CD4-positive, alpha-beta T cell (primary cell): Measurements from ENCODE around the gene PXDN. TPM values are rescaled to one million over a fixed set of nuclear protein-coding genes. Genes with fewer than 3 reads are reported as not detected.
A peak's percentile ranks its signal among the peaks of the same experiment; 100 is the strongest.
"Not testable (repeated sequence)": the region's sequence is repeated elsewhere in the genome, so short reads cannot be mapped to it uniquely, and the experiment has no call there.

ENCODE experiments used
- ATAC-seq: fragments of 200-7000 bp; cut with Tn5 transposase; one replicate; pipeline ENCODE4 v1.10.0; 2022; ENCODE audit warnings: mild to moderate bottlenecking; ENCODE audit not compliant: poor library complexity
- CTCF ChIA-PET: fragments of 350-600 bp; sonication (Branson Sonifier 250); formaldehyde crosslinking; loops from one replicate; lab custom pipeline; 2021; ENCODE audit warnings: antibody characterized with exemption, inconsistent platforms; lab: Charles Lee
- POLR2A ChIA-PET: fragments of 350-600 bp; sonication (Branson Sonifier 250); formaldehyde crosslinking; loops from one replicate; lab custom pipeline; 2021; ENCODE audit warnings: antibody characterized with exemption, inconsistent platforms; lab: Charles Lee
- DNase-seq, 14 experiments: peaks; one replicate each; pipeline ENCODE4 v3.0.0-alpha.2; 2013 to 2020; ENCODE audit warnings: mixed read lengths in 2 of 14
- H3K27ac ChIP-seq, 2 donors: one replicate each; pipeline versions ENCODE4 v1.5.1 to v1.7.0; 2013; ENCODE audit warnings: low read length in 2 of 2, low read depth in 1 of 2, mild to moderate bottlenecking in 1 of 2
- H3K27me3 ChIP-seq, 2 experiments: 1 replicate in 1 of 2; 2 replicates in 1 of 2; pipeline versions ENCODE4 v1.6.1 to v1.7.0; 2013; ENCODE audit warnings: low read length in 2 of 2, control low read depth in 1 of 2, mild to moderate bottlenecking in 1 of 2, moderate library complexity in 1 of 2; ENCODE audit not compliant: insufficient read depth in 2 of 2, control insufficient read depth in 1 of 2
- H3K36me3 ChIP-seq: one replicate; pipeline ENCODE4 v1.6.1; 2013; ENCODE audit warnings: low read length, control low read depth; ENCODE audit not compliant: insufficient read depth
- H3K4me1 ChIP-seq: one replicate; pipeline ENCODE4 v1.6.1; 2013; ENCODE audit warnings: low read length, control low read depth; ENCODE audit not compliant: insufficient read depth
- H3K4me3 ChIP-seq: one replicate; pipeline ENCODE4 v1.5.1; 2013; ENCODE audit warnings: mild to moderate bottlenecking, low read length, moderate library complexity
- H3K9me3 ChIP-seq, 2 experiments: 1 replicate in 1 of 2; 2 replicates in 1 of 2; pipeline versions ENCODE4 v1.6.1 to v1.7.0; 2013; ENCODE audit warnings: low read length in 2 of 2, mild to moderate bottlenecking in 2 of 2, control low read depth in 1 of 2, moderate library complexity in 1 of 2; ENCODE audit not compliant: control insufficient read depth in 1 of 2, insufficient read depth in 1 of 2
- H3K27ac Mint-ChIP-seq: one replicate; pipeline ENCODE4 v1.8.0; 2020; ENCODE audit warnings: mixed read lengths
- H3K27me3 Mint-ChIP-seq: one replicate; pipeline ENCODE4 v1.8.0; 2021; ENCODE audit warnings: mixed read lengths
- H3K36me3 Mint-ChIP-seq: one replicate; pipeline ENCODE4 v1.8.0; 2021; ENCODE audit warnings: low read depth, mixed read lengths
- H3K4me1 Mint-ChIP-seq: one replicate; pipeline ENCODE4 v1.8.0; 2021; ENCODE audit warnings: low read depth, mixed read lengths
- H3K4me3 Mint-ChIP-seq: one replicate; pipeline ENCODE4 v1.8.0; 2020; ENCODE audit warnings: mild to moderate bottlenecking, mixed read lengths
- H3K9me3 Mint-ChIP-seq: one replicate; pipeline ENCODE4 v1.8.0; 2020; ENCODE audit warnings: mixed read lengths
- intact Hi-C, 2 experiments: fragments of 100-400 bp; cut with DNase I in 1 of 2; cut with micrococcal nuclease in 1 of 2; formaldehyde crosslinking; loops; one replicate each; pipeline versions ENCODE4 v1.15.1 to v1.9.0; 2023 to 2025; cut with DNase I, micrococcal nuclease
- total RNA-seq, 174 experiments: library from RNA in 2 of 174; stranded (reverse) in 2 of 174; gene quantifications; one replicate each; pipeline ENCODE4 v1.2.3 and lab custom pipeline; 2021 to 2026
- TF ChIP-seq, protein P1 (sequence below): fragments of 200-600 bp; IDR thresholded peaks from one replicate; pipeline ENCODE4 v1.8.0; 2022; ENCODE audit warnings: antibody characterized with exemption, mild to moderate bottlenecking

The PXDN gene
- total RNA-seq, 2 experiments from 2014 or later, result 0.47 to 0.84 TPM

DNA sequence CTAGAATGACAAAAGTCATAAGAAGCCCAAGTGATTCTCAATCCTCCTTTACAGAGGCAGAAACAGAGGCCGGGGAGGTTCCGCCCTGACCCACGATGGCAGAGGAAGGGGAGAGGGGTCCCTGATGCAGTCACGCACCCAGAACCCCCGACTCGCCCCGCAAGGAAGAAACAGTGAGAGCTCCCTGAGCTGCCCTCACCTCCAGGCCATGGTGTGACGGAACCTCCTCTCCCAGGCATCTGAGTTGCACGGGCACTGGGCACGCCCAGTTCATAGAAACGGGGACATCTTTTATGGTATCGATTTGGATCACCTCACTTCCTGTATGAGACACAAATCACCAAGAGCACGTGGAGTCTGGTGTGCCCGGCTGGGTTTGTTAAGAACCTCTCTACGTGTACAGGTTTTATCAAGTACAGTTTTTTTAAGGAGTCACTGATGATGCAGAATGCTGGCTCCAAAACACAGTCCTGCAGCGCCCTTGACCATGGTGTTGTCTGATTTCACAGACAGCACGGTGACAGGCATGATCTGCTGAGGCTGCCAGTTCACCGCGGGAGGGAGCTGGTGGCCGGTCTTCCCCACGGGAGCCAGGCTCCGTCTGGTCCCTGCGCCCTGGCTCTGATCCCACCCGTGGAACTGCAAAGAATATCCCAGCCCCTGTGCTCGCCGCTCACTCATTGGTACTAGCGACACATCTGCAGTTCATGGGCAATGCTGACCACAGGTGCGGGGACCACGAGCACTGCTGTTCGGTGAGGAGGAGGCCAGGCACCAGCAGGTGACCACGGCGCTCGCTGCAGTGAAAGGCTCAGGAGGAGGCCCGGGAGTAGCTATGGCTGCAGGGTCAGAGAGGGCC is 35.6 kb downstream of the PXDN start:
- ChIA-PET CTCF (no interaction called here), POLR2A (no interaction called here)
- no peaks in the 10 kb centered on the region for H3K9me3 Mint-ChIP-seq
- H3K27ac ChIP-seq, result no peak overlapping the region
- no peak overlapping the region for H3K4me3 ChIP-seq
- no peak for DNase-seq
- no peaks in the 10 kb centered on the region for H3K4me1 Mint-ChIP-seq
- H3K27me3 ChIP-seq, result no peaks in the 10 kb centered on the region
- peaks cover 0 to 9% of the 10 kb centered on the region in 2 experiments for H3K9me3 ChIP-seq
- H3K27ac Mint-ChIP-seq, result no peak overlapping the region
- no peak overlapping the region for H3K4me3 Mint-ChIP-seq
- TF ChIP-seq, protein P1, sequence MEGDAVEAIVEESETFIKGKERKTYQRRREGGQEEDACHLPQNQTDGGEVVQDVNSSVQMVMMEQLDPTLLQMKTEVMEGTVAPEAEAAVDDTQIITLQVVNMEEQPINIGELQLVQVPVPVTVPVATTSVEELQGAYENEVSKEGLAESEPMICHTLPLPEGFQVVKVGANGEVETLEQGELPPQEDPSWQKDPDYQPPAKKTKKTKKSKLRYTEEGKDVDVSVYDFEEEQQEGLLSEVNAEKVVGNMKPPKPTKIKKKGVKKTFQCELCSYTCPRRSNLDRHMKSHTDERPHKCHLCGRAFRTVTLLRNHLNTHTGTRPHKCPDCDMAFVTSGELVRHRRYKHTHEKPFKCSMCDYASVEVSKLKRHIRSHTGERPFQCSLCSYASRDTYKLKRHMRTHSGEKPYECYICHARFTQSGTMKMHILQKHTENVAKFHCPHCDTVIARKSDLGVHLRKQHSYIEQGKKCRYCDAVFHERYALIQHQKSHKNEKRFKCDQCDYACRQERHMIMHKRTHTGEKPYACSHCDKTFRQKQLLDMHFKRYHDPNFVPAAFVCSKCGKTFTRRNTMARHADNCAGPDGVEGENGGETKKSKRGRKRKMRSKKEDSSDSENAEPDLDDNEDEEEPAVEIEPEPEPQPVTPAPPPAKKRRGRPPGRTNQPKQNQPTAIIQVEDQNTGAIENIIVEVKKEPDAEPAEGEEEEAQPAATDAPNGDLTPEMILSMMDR, result no peak
- no peaks in the 10 kb centered on the region for H3K36me3 Mint-ChIP-seq
- peaks cover 8% of the 10 kb centered on the region for H3K27me3 Mint-ChIP-seq
- intact Hi-C loops, result no loop called here
- H3K36me3 ChIP-seq, result no peaks in the 10 kb centered on the region
- H3K4me1 ChIP-seq, result no peaks in the 10 kb centered on the region
- ATAC-seq, result no peak

DNA sequence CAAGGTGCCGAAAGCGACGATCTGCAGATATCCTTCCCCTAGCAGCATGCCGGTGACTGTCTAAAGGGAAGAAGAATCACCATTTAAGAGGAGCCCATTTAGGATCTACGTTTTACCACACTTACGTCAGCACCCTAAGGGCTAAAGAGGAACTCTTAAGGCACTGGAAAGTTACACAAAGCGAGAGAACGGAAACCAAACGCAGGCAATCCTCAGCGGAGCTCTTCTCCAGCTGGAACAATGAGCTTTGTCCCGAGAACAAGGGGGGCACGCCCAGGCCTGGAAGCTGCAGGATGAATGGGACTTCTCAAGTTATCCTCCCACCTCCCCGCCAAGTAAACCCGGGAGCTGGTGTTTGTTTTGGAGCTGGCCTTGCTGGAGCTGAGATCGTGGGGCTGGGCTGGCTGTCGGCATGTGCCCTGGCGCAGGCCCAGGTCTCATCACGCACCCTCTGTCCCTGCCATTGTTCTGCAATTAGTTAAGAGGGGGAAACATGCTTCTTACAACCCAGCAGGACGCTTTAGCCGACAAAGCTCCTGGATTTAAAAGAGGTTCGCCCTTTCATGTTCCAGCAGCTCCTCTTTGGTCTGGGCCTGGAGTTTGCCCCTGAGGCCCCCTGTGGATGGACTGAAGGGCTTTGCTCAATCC is 36.4 kb downstream of the PXDN start:
- peak in 1 of 14 experiments; percentile 10 for DNase-seq
- Mint-ChIP-seq H3K4me3 (no peak overlapping the region), H3K9me3 (no peaks in the 10 kb centered on the region), H3K27me3 (peaks cover 8% of the 10 kb centered on the region), H3K36me3 (no peaks in the 10 kb centered on the region), H3K4me1 (no peaks in the 10 kb centered on the region), H3K27ac (no peak overlapping the region)
- H3K9me3 ChIP-seq, result peaks cover 0 to 9% of the 10 kb centered on the region in 2 experiments
- H3K27ac ChIP-seq, result no peak overlapping the region
- CTCF ChIA-PET, result no interaction called here
- H3K4me1 ChIP-seq, result no peaks in the 10 kb centered on the region
- no peak overlapping the region for H3K4me3 ChIP-seq
- TF ChIP-seq, protein P1, result no peak
- no peak for ATAC-seq
- no peaks in the 10 kb centered on the region for H3K27me3 ChIP-seq
- POLR2A ChIA-PET, result no interaction called here
- intact Hi-C loops, result no loop called here
- H3K36me3 ChIP-seq, result no peaks in the 10 kb centered on the region

DNA sequence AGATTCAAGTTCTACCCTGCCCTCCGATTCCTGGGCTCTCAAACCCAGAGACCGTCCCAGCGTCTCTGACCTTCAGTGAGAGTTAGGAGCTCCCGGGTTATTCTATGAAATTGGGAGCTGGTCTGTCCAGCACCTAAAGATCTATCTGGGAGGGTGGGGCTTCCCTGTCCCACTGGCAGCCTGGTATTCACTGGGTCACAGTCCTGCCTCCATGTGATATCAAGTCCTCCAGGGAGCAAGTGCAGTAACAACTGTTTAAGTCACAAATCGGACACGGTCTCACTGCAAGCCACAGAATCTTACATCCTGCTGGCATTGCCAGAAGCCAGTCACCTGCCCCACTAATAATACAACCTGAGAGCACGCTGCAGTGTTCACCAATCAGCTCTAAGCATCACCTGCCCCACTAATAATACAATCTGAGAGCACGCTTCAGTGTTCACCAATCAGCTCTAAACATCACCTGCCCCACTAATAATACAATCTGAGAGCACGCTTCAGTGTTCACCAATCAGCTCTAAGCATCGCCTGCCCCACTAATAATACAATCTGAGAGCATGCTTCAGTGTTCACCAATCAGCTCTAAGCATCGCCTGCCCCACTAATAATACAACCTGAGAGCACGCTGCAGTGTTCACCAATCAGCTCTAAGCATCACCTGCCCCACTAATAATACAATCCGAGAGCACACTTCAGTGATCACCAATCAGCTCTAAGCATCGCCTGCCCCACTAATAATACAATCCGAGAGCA is 38.0 kb downstream of the PXDN start:
- H3K36me3 Mint-ChIP-seq, intact Hi-C loops, DNase-seq, H3K27me3 ChIP-seq, H3K27ac ChIP-seq, H3K4me1 ChIP-seq, ATAC-seq, H3K36me3 ChIP-seq, H3K9me3 Mint-ChIP-seq, H3K4me1 Mint-ChIP-seq, CTCF ChIA-PET, H3K4me3 ChIP-seq, H3K27ac Mint-ChIP-seq, H3K4me3 Mint-ChIP-seq, H3K27me3 Mint-ChIP-seq, POLR2A ChIA-PET: not testable (repeated sequence)
- H3K9me3 ChIP-seq, result peaks cover 0 to 13% of the 10 kb centered on the region in 2 experiments
